Right lobe of liver (tissue), 6 donors: ENCODE data around the gene CTF1. TPM values are rescaled to one million over a fixed set of nuclear protein-coding genes. Genes with fewer than 3 reads are reported as not detected.

Experiments used
- ATAC-seq, 4 donors: fragments of 200-7000 bp; cut with Tn5 transposase; one replicate each; pipeline ENCODE4 v1.9.1; 2020; ENCODE audit warnings: mild to moderate bottlenecking in 4 of 4, moderate library complexity in 4 of 4
- DNase-seq, 3 donors: peaks; one replicate each; pipeline ENCODE4 v3.0.0-alpha.2; 2020
- H3K27ac ChIP-seq, 3 donors: fragments of 200-600 bp; one replicate each; pipeline ENCODE4 v1.8.0; 2022
- H3K27me3 ChIP-seq, 2 donors: fragments of 200-600 bp; one replicate each; pipeline ENCODE4 v1.8.0; 2022
- H3K36me3 ChIP-seq, 4 donors: fragments of 200-600 bp; sonication (generic) in 1 of 4; one replicate each; pipeline versions ENCODE4 v1.5.1 to v1.8.0; 2017 to 2022; ENCODE audit warnings: control low read depth in 1 of 4
- H3K4me1 ChIP-seq, 4 donors: fragments of 200-600 bp; sonication (generic) in 1 of 4; one replicate each; pipeline versions ENCODE4 v1.5.1 to v1.8.0; 2017 to 2022; ENCODE audit warnings: control low read depth in 1 of 4
- H3K4me3 ChIP-seq, 3 donors: fragments of 200-600 bp; one replicate each; pipeline ENCODE4 v1.8.0; 2022
- H3K9me3 ChIP-seq, 4 donors: fragments of 200-600 bp; sonication (generic) in 1 of 4; one replicate each; pipeline versions ENCODE4 v1.5.1 to v1.8.0; 2017 to 2022; ENCODE audit warnings: control low read depth in 1 of 4
- CTCF ChIP-seq, 4 donors: fragments of 200-600 bp in 3 of 4; fragments of 450-650 bp in 1 of 4; IDR thresholded peaks; one replicate each; pipeline versions ENCODE4 v1.5.1 to v1.8.0; 2016 to 2022; ENCODE audit warnings: antibody characterized with exemption in 4 of 4, mild to moderate bottlenecking in 2 of 4
- POLR2A ChIP-seq: fragments of 450-650 bp; IDR thresholded peaks from one replicate; pipeline ENCODE4 v1.6.1; 2017; ENCODE audit warnings: antibody characterized with exemption, mild to moderate bottlenecking
- WGBS: methylation state at CpG from one replicate; pipeline ENCODE4 v1.1.6; 2018; ENCODE audit warnings: low coverage, low lambda C conversion rate; ENCODE audit not compliant: insufficient coverage; ENCODE audit errors: missing lambda C conversion rate; 5-methylcytosine and 5-hydroxymethylcytosine counted together
- intact Hi-C, 2 donors: fragments of 100-400 bp; cut with DNase I; formaldehyde crosslinking; loops; one replicate each; pipeline versions ENCODE4 v1.11.2 to v1.14.1; 2022
- total RNA-seq, 6 experiments: library from RNA; depleted of rRNA in 2 of 6; stranded (reverse); fragments of >200 nt in 2 of 6; fragmentation: NEBNext Ultra II Directional in 3 of 6; extraction: Animal tissue kit (Norgen Biotek cat#: 25700) in 3 of 6; gene quantifications; one replicate each; pipeline versions ENCODE4 v1.1.0 to v1.2.4, GENCODE V29; 2016 to 2023
- donor health status: DM: no; HTN: yes; CAD: no.
- donor health status: DM: no; HTN: no; CAD: no.
- donor health status: DM: no; HTN: no; CAD: no.
- donor health status: DM: no; HTN: yes; CAD: no.
- donor health status: DM: no; HTN: yes; CAD: no.

CTF1 gene
- total RNA-seq, 6 experiments from 2014 or later, result 0.13 to 0.74 (median 0.43) TPM; not detected in 2

GRCh38 chr16:30921748-30922419 lies 25.5 kb downstream of the CTF1 start:
- Histone ChIP-seq H3K27me3 (no peaks in the 10 kb centered on the region), H3K9me3 (no peaks in the 10 kb centered on the region), H3K4me1 (peaks cover 0 to 4% (median 0%) of the 10 kb centered on the region in 4 donors), H3K36me3 (no peaks in the 10 kb centered on the region), H3K4me3 (peak overlapping the region; percentile 52 to 63 (median 54)), H3K27ac (peak overlapping the region in 2 of 3 donors; percentile 73 to 93)
- ATAC-seq, result peak; percentile 10 to 28 (median 24)
- intact Hi-C loops, result no loop called here
- WGBS, result 0% methylated on average over 27 of the region's 37 CpGs
- peak; percentile 86 to 88 (median 87) for DNase-seq
- TF ChIP-seq POLR2A (no peak), CTCF (IDR thresholded peaks at IDR 0.05) (peak; percentile 85 to 93 (median 88))

DNA sequence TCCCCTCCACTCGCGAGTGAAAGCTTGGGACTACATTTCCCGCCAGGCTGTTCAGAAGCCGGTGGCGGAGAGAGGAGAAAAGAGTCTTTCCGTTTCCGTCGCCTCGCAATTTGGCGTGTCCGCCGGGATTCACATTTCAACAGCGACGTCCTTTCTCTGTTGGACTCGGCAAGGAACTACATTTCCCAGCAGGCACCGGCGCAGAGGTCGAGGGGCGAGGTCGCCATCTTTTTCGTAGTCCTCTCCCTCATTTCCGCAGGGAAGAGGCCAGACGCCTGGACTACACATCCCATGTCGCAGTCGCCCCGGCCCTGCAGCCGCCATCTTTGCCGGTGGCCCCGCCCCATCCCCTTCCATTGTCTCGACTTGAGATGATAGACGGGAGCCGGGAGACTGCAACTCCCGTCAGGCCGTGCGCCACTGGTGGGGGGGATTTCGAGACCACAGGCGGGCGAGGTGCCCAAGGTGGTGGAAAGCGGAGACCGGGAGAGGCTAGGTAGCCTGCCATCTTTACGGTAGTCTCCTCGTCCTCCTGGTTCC lies 26.1 kb downstream of the CTF1 start:
- WGBS, result 0% methylated on average over 27 of the region's 42 CpGs
- intact Hi-C loops, result no loop called here
- H3K4me1 ChIP-seq, result peaks cover 0 to 4% (median 0%) of the 10 kb centered on the region in 4 donors
- H3K27ac ChIP-seq, result peak overlapping the region; percentile 88 to 93 (median 92)
- H3K9me3 ChIP-seq, result no peaks in the 10 kb centered on the region
- H3K36me3 ChIP-seq, result no peaks in the 10 kb centered on the region
- ATAC-seq, result peak; percentile 77 to 88 (median 84)
- no peak for TF ChIP-seq POLR2A
- no peak for TF ChIP-seq CTCF (IDR thresholded peaks at IDR 0.05)
- H3K4me3 ChIP-seq, result peak overlapping the region; percentile 54 to 63 (median 54)
- no peaks in the 10 kb centered on the region for H3K27me3 ChIP-seq
- DNase-seq, result peak; percentile 100

DNA sequence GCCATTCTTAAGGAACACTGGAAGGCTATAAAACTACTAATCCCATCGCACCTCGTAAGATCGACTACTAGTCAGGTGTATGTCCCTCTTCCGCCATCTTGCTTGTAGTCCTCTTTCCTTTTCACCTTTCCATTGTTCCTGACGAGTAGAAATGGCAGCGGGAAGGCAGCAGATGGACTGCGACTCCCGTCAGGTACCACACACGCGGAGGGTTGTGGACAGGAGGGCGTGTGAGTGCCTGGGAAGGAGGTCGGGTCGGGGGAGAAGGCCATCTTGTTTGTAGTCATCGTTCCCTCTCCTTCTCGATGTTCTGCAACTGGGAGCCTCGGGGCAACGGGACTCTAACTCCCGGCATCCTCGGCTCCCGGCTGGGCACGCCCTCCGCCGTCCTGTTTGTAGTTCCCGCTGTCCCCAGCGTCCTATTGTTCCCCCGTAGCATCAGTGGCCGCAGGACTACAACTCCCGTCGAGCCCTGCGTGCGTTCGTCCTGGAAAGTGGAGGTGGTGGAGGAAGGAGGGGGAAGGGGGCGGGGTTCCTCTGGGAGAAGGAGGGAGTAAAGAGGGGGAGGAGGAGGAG lies 26.6 kb downstream of the CTF1 start:
- peaks cover 0 to 4% (median 0%) of the 10 kb centered on the region in 4 donors for H3K4me1 ChIP-seq
- TF ChIP-seq CTCF (IDR thresholded peaks at IDR 0.05) (no peak), POLR2A (peak; percentile 61)
- H3K4me3 ChIP-seq, result peak overlapping the region; percentile 55 to 67 (median 63)
- WGBS, result 1% methylated on average over 30 of the region's 33 CpGs
- DNase-seq (peak; percentile 99 to 100 (median 100)), ATAC-seq (peak; percentile 77 to 85 (median 82))
- peak overlapping the region; percentile 88 to 93 (median 92) for H3K27ac ChIP-seq
- intact Hi-C loops, result no loop called here
- H3K27me3 ChIP-seq, result no peaks in the 10 kb centered on the region
- no peaks in the 10 kb centered on the region for H3K36me3 ChIP-seq
- H3K9me3 ChIP-seq, result no peaks in the 10 kb centered on the region

DNA sequence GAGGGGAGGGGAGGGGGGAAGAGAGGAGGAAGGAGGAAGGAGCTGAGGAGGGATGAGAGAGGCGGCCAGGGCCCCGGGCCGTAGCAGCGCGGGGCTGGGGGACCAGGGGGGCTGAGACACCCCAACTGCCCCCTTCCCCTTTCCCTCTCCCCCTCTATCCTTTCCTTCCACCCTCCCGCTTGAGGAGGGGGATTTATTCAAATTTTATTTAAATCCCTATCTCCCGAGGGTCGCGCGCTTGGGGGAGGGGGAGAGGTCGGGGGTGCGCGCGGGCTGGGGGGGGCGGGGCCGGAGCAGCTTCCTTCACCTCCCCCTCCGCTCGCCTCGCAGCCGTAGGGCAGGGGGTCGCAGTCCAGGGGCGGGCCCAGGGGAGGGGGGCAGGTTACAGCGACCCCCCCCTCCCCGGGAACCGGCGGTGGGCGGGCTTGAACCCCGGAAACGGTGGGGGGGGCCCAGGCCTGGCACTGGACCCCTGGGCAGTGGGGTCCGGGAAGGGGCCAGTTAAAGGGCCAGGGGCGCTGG lies 27.2 kb downstream of the CTF1 start, which contains the start of gene FBXL19:
Gene FBXL19 (plus strand): TSS at position 19 of the 522 bp plus-strand sequence. CDS start 2,183 bp downstream, outside the sequence.
- Histone ChIP-seq H3K9me3 (no peaks in the 10 kb centered on the region), H3K4me3 (peak within 1 kb of the TSS; percentile 55 to 67 (median 63)), H3K4me1 (peaks cover 0 to 4% (median 0%) of the 10 kb centered on the region in 4 donors), H3K36me3 (no peaks in the 10 kb centered on the region), H3K27ac (peak within 1 kb of the TSS; percentile 88 to 93 (median 92)), H3K27me3 (no peaks in the 10 kb centered on the region)
- WGBS, result under 1% methylated on average over 11 of the region's 31 CpGs
- intact Hi-C loops, result no loop called here
- TF ChIP-seq POLR2A, result no peak
- no peak for TF ChIP-seq CTCF (IDR thresholded peaks at IDR 0.05)
- DNase-seq (peak; percentile 52 to 70 (median 66)), ATAC-seq (no peak)
